Middle frontal gyrus (tissue), 1 donor: ENCODE measurements around the gene PLXNC1.

Source experiments
- DNase-seq: peaks from one replicate; pipeline ENCODE4 v3.0.0-alpha.2; 2015; ENCODE audit warnings: low spot score; ENCODE audit errors: extremely low spot score

Gene PLXNC1

GRCh38 chr12:94333396-94333795, 185.0 kb downstream of the PLXNC1 start:
- no peak for DNase-seq

DNA sequence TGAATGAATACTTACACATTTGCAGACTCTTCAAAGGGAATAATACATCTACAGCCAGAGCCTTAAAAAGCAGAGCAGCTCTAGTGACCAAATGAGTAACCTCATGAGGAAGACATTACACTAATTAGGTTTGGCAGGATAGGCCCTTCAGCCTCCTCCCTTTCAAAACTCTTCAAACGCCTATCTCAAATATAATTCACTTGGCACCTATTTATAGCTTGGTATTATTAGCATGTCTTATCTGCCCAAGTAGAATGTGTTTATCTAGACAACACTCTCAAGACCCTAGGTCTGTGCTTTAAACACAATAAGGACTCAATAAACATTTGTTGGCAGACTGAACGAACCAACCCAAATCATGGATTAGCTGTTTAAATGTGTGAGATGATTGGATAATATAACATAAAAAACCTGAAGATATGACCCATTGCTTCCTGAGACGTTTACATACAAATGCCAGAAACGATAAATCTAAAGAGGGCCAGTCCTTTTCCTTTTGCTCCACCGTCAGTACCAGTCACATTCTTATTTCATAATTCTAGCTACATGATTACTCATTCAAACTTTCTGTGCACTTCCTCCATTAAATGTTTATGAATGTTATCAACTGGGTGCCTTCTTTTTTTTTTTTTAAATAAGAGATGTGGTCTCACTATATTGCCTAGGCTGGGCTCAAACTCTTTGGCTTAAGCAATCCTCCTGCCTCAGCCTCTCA, 188.0 kb downstream of the PLXNC1 start:
- DNase-seq, result no peak

DNA sequence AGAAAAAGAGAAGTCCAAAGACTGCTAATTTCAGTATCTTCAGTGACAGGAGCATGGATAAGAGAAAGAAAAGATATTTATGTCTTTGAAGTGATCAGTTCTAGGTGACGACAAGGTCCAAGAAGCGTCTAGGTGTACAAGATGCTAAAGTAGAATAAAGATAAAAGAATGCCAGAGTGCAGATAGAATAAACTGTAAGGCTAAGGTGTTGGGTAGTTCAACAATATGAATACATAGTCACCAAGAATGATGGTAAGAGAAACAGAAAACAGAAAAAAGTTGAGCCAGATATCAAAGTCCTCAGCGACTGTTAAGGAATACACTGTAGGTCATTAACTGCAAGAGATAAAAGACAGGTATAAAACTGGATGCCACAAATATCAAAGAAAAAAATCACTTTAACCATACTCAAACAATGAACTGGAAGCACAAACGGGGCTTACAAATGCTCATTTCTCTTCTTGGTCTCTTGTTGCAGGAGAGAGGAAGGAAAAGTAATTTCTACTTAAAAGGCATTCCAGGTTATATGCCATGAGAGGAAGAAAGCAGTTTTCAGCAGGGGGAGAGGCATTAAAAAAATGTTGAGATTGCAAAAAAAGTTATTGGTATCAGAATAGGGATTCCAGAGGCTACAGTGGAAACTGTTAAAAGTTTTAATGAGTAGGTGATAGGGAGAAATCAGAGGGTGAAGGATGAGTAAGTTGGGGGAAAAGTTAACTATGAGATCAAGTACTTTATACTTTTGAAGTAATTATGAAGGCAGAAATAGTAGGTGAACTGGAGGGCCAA, 189.8 kb downstream of the PLXNC1 start:
- no peak for DNase-seq

DNA sequence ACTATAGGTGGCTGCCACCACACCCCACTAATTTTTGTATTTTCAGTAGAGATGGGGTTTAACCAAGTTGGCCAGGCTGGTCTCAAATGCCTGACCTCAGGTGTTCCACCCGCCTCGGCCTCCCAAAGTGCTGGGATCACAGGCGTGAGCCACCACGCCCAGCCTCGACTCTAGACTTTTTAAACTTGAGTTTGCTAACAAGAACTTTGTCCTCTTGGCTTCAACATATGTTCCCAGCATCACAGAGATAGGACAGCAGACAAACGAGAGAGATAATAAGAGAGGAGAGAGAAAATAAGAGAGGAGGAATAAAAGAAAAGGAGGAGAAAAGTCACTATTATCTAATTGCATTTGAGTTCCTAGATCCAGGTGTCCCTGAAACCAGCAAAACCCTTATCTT, 192.2 kb downstream of the PLXNC1 start:
- DNase-seq, result no peak

GRCh38 chr12:94353130-94353529, 204.8 kb downstream of the PLXNC1 start:
- DNase-seq, result no peak
